ENCODE data around the gene RIC8A.

RIC8A gene

GRCh38 chr11:204587-205109 is 2.9 kb upstream of the RIC8A start:
- no peak for TF ChIP-seq CTCF (IDR thresholded peaks at IDR 0.05)

GRCh38 chr11:205221-206001 is 2.1 kb upstream of the RIC8A start:
- TF ChIP-seq CTCF (IDR thresholded peaks at IDR 0.05): no peak

GRCh38 chr11:206002-206384 is 1.5 kb upstream of the RIC8A start:
- no peak for TF ChIP-seq CTCF (IDR thresholded peaks at IDR 0.05)

DNA sequence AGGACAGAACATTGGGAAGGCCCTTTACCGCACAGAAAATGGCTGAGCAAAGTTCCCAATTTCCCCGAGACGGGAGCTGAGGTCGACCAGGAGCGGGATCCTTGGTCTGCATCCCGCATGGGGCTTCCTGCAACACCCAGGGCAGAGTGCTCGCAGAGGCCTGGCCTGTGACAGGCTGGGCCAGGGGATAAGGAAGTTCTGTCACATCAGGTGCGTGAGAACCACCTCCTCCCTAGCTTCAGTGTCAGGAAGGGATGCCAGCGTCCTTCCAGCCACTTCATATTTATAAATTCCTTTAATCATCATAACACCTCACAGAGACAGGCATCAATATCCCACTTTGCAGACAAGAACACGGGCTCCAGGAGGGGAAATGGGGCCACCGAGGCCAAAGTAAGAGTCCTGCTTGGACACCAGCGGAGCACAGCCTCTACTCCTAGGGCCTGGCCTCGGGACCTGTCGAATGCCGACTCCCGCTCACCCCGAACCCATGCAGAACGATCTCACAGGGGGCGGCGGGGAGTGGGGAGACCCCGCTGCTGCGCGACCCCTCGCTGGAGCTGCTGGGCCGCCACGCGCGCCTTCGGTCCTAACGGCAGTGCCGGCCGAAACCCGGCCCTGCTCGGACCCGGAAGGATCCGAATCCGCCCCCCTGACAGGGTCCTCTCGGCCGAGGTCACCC is 841 bp upstream of the RIC8A start:
- TF ChIP-seq CTCF (IDR thresholded peaks at IDR 0.05): no peak

DNA sequence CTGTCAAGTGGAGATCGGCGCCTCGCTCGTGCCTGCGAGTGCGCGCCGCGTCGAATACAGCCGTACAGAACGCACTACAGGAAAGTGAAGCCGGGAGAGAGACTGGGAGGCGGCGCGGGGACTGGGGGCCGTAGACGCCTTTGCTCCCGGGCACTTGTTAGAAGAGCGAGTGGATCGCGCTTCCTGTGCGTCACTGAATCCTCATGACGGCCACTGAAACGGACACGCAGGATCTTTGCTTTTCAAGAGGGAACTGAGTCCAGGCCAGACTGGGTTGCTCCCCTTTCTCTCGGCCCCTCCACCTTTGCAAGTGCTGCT is 314 bp downstream of the RIC8A start:
- TF ChIP-seq CTCF (IDR thresholded peaks at IDR 0.05): no peak

DNA sequence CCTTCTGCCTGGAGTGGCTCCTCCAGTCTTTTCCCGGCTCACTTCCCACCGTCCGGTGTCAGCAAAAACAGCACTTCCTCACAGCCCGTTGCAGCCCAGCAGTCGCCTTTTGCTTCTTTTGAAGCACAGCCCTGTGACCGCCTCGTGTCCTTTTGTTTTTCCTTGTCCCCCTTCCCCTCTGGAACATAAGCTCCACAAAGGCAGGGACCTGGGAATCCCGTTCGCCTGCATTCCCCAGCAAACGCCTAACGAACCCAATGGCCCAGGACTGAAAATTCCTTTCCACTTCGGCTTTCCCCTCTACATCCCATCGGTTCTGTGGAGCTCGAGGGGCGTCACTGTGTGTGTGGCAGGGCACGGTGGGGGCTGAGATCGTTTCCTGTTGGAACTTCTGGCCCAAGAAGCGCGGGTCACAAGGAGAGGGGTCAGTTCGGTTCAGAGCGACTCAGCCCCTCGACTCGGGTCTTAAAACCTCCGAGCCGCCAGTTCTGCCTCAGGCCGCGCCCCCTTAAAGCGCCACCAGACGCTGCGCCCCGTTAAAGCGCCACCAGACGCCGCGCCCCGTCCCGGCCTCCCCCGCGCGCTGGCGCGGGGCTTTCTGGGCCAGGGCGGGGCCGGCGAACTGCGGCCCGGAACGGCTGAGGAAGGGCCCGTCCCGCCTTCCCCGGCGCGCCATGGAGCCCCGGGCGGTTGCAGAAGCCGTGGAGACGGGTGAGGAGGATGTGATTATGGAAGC is 841 bp downstream of the RIC8A start:
- no peak for TF ChIP-seq CTCF (IDR thresholded peaks at IDR 0.05)

DNA sequence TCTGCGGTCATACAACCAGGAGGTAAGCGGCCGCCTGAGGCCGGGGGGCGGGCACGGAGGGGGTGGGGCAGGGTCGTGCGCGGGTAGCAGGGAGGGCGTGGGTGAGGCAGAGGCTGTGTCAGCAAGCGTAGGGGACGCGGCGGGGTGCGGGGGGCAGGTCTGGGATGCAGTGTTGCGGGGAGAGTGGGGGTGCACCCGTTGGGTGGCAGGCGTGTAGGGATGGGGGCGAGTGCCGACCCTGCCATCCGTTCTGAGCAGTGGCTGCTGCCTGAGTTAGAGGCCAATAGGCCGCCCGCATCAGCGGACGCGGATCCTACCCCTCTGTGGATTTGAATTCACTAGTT is 1.4 kb downstream of the RIC8A start:
- TF ChIP-seq CTCF (IDR thresholded peaks at IDR 0.05): no peak
